ENCODE results near the gene HSD11B2.

HSD11B2 gene

DNA sequence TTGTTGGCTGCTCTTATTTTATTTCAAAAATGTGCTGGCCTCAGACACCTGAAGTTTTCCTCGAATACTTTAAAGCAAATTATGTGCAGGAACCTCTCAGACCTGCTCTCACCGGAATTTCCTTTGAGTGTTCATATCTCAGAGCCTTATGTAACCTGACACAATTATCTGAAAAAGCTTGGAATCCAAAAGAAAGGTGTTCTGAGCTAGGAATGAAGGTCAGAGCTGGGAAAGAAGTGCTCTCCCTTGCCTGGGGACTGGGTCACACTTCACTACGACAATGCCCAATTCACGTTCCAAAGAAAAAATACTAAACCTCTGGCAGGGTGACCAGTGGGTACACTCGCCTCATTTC is 6.7 kb upstream of the HSD11B2 start:
- DNase-seq (ENCODE audit: insufficient read length, low spot score) (no peak), FAIRE-seq (no peak)
- TF ChIP-seq PAX5 (IDR thresholded peaks at IDR 0.05; ENCODE audit: insufficient read depth, low read length, severe bottlenecking): no peak
- no peak for TF ChIP-seq TAF1 (IDR thresholded peaks at IDR 0.05; ENCODE audit: low read depth, low read length)
- TF ChIP-seq POLR2AphosphoS5 (IDR thresholded peaks at IDR 0.05; ENCODE audit: low read depth, low read length): no peak
- no peak for TF ChIP-seq SPI1 (IDR thresholded peaks at IDR 0.05; ENCODE audit: low read depth, low read length)
- no peak for TF ChIP-seq POU2F2 (IDR thresholded peaks at IDR 0.05; ENCODE audit: low read depth, low read length)
- no peak for TF ChIP-seq POLR2A (IDR thresholded peaks at IDR 0.05; ENCODE audit: low read depth, low read length)

DNA sequence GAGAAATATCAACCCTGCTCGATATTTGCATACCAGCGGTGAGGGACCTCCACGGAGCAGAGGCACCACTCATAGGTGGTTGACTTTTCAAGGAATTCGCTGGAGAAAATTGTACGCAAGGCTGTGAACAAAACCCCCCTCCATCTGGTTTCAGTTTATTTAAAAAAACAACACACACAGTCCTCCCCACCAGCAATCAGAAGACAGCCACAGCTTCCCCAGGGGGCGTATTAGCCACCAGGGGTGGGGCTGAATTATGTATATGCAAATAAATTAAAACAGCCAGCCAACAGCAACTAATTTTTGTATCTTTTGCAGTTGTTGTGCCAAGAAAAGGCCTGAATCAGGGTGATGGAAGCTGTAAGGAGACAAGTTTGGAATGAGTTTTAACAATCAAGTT is 5.9 kb upstream of the HSD11B2 start:
- DNase-seq (ENCODE audit: insufficient read length, low spot score) (no peak), FAIRE-seq (no peak)
- TF ChIP-seq POU2F2 (IDR thresholded peaks at IDR 0.05; ENCODE audit: low read depth, low read length) (no peak), TAF1 (IDR thresholded peaks at IDR 0.05; ENCODE audit: low read depth, low read length) (no peak), POLR2A (IDR thresholded peaks at IDR 0.05; ENCODE audit: low read depth, low read length) (no peak), SPI1 (IDR thresholded peaks at IDR 0.05; ENCODE audit: low read depth, low read length) (no peak), PAX5 (IDR thresholded peaks at IDR 0.05; ENCODE audit: insufficient read depth, low read length, severe bottlenecking) (no peak)

DNA sequence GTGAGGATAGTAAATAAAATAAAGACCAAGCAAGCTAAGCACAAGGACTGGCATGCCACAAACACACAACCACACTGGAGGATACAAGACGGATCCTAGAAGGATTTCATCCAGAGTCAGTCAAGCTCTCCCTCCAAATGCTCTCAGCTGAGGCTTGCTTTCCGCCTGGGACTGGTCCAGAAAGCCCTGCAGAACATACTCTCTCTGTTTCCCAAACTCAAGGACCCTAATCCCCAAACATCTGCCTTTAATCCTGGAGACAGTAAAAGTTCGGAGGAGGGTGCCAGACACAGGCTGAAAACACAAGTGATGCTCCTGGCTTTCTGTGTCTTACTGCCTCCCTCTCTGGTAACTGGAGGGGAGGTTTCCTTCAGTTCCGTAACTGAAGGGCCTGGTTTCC is 5.3 kb upstream of the HSD11B2 start:
- TF ChIP-seq PAX5 (IDR thresholded peaks at IDR 0.05; ENCODE audit: insufficient read depth, low read length, severe bottlenecking): no peak
- TF ChIP-seq POLR2A (IDR thresholded peaks at IDR 0.05; ENCODE audit: low read depth, low read length): no peak
- no peak for TF ChIP-seq SPI1 (IDR thresholded peaks at IDR 0.05; ENCODE audit: low read depth, low read length)
- no peak for TF ChIP-seq POU2F2 (IDR thresholded peaks at IDR 0.05; ENCODE audit: low read depth, low read length)
- no peak for TF ChIP-seq TAF1 (IDR thresholded peaks at IDR 0.05; ENCODE audit: low read depth, low read length)
- no peak for TF ChIP-seq POLR2AphosphoS5 (IDR thresholded peaks at IDR 0.05; ENCODE audit: low read depth, low read length)
- DNase-seq (ENCODE audit: insufficient read length, low spot score): no peak
- FAIRE-seq: no peak

DNA sequence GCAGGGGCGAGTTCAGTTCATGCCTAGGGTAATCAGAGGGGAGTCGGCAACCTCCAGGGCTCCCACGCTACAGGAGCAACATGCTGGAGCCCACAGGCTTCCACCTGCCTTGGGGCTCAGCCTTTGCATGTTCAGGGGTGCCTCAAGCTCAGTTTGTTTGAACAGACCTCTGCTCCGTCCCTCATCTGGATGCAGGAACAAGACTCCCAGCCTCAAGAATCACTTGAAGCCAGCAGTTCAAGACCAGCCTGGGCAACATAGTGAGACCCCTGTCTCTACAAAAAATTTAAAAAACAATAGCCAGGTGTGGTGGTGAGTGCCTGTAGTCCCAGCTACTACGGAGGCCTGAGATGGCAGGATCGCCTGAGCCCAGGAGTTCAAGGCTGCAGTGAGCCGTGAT is 4.9 kb upstream of the HSD11B2 start:
- TF ChIP-seq POU2F2 (IDR thresholded peaks at IDR 0.05; ENCODE audit: low read depth, low read length): no peak
- no peak for TF ChIP-seq PAX5 (IDR thresholded peaks at IDR 0.05; ENCODE audit: insufficient read depth, low read length, severe bottlenecking)
- no peak for TF ChIP-seq SPI1 (IDR thresholded peaks at IDR 0.05; ENCODE audit: low read depth, low read length)
- no peak for TF ChIP-seq POLR2AphosphoS5 (IDR thresholded peaks at IDR 0.05; ENCODE audit: low read depth, low read length)
- TF ChIP-seq TAF1 (IDR thresholded peaks at IDR 0.05; ENCODE audit: low read depth, low read length): no peak
- no peak for TF ChIP-seq POLR2A (IDR thresholded peaks at IDR 0.05; ENCODE audit: low read depth, low read length)
- DNase-seq (ENCODE audit: insufficient read length, low spot score) (no peak), FAIRE-seq (no peak)

DNA sequence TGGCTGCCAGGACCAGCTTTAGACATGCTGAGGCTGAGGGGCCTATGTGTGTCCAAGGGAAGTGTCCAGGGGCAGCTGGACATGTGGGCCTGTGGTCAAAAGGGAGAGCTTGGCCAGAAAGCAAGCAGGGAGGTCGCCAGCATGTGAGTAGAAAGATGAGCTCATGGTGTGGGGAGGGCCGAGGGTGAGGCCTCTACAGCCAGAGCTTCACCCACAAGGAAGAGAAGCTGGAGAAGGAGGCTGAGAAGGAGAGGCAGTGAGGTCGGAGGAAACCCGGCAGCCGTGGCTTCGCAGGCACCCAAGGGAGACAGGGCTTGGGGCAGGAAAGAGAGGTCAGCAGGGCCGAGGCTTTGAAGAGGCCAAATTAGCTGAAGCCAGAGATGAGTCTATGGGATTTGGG is 4.0 kb upstream of the HSD11B2 start:
- TF ChIP-seq POU2F2 (IDR thresholded peaks at IDR 0.05; ENCODE audit: low read depth, low read length) (no peak), POLR2AphosphoS5 (IDR thresholded peaks at IDR 0.05; ENCODE audit: low read depth, low read length) (no peak), PAX5 (IDR thresholded peaks at IDR 0.05; ENCODE audit: insufficient read depth, low read length, severe bottlenecking) (no peak), POLR2A (IDR thresholded peaks at IDR 0.05; ENCODE audit: low read depth, low read length) (no peak), SPI1 (IDR thresholded peaks at IDR 0.05; ENCODE audit: low read depth, low read length) (no peak)
- DNase-seq (ENCODE audit: insufficient read length, low spot score): no peak
- FAIRE-seq: no peak

DNA sequence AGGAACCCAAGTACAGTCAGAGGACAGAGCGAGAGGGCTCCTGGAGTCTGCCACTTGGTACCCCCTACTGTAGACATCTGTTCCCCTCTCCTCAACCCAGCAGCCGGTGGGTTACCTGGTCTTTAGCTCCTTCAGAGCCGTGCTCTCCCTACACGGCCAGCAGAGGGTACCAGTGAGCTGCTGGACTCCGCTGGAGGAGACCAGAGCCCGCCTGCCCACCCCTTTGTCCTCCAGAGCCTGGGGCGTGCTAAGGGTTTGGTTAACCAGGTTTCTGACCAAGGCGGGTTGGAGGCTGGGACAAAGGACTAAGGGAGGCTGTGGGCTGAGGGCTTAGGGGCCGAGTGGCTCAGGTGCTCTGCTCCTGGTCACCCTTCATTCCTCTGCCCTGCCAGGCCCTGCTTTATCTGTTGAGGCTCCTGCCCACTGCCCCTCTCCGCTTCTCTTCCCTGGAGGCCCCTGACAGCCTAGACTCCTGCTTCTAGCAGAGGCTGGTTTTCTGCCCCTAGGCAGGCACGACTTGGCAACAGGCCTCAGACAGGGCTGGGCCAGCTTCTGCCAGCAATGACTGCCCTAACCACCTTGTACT is 2.7 kb upstream of the HSD11B2 start:
- no peak for TF ChIP-seq PAX5 (IDR thresholded peaks at IDR 0.05; ENCODE audit: insufficient read depth, low read length, severe bottlenecking)
- no peak for TF ChIP-seq SPI1 (IDR thresholded peaks at IDR 0.05; ENCODE audit: low read depth, low read length)
- no peak for TF ChIP-seq TAF1 (IDR thresholded peaks at IDR 0.05; ENCODE audit: low read depth, low read length)
- TF ChIP-seq POLR2AphosphoS5 (IDR thresholded peaks at IDR 0.05; ENCODE audit: low read depth, low read length): no peak
- no peak for TF ChIP-seq POLR2A (IDR thresholded peaks at IDR 0.05; ENCODE audit: low read depth, low read length)
- TF ChIP-seq POU2F2 (IDR thresholded peaks at IDR 0.05; ENCODE audit: low read depth, low read length): no peak
- DNase-seq (ENCODE audit: insufficient read length, low spot score) (peak; percentile 68), FAIRE-seq (peak; percentile 28)

DNA sequence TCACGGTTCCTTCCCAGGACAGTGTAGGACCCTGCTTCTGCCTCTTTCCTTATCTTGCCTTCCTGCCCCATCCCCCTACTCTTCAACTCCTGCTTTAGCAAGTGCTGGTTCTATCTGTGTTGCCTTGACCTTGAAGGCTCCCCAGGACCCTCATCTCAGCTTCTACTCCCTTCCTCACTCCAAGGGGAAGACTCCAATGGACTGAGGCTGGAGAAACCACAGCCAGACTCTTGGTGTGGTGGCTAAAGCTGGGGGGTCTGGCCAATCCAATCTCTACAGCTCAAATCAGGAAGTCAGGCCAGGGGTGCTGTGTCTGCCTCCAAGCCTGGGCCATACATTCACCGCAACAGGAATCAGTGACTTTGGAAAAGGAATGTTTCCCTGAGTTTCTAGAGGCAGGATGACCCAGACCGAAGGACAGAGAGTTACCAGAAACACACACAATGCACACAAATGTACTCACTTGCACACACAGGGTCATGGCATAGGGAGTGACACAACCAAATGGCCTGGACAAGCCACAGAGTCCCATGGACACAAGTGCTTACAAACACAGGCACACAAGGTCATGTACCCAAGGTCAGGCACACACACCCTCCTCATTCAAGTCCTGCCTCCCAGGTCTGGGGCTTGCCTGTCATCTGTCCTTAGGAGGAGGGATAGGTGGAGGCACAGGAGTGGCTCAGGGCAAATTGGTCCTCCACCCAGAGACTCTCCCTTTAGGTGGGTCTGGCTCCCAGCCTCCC is 1.7 kb upstream of the HSD11B2 start:
- FAIRE-seq (no peak), DNase-seq (ENCODE audit: insufficient read length, low spot score) (no peak)
- no peak for TF ChIP-seq POLR2A (IDR thresholded peaks at IDR 0.05; ENCODE audit: low read depth, low read length)
- TF ChIP-seq PAX5 (IDR thresholded peaks at IDR 0.05; ENCODE audit: insufficient read depth, low read length, severe bottlenecking): no peak
- no peak for TF ChIP-seq SPI1 (IDR thresholded peaks at IDR 0.05; ENCODE audit: low read depth, low read length)
- no peak for TF ChIP-seq TAF1 (IDR thresholded peaks at IDR 0.05; ENCODE audit: low read depth, low read length)
- TF ChIP-seq POLR2AphosphoS5 (IDR thresholded peaks at IDR 0.05; ENCODE audit: low read depth, low read length): no peak
- TF ChIP-seq POU2F2 (IDR thresholded peaks at IDR 0.05; ENCODE audit: low read depth, low read length): no peak

DNA sequence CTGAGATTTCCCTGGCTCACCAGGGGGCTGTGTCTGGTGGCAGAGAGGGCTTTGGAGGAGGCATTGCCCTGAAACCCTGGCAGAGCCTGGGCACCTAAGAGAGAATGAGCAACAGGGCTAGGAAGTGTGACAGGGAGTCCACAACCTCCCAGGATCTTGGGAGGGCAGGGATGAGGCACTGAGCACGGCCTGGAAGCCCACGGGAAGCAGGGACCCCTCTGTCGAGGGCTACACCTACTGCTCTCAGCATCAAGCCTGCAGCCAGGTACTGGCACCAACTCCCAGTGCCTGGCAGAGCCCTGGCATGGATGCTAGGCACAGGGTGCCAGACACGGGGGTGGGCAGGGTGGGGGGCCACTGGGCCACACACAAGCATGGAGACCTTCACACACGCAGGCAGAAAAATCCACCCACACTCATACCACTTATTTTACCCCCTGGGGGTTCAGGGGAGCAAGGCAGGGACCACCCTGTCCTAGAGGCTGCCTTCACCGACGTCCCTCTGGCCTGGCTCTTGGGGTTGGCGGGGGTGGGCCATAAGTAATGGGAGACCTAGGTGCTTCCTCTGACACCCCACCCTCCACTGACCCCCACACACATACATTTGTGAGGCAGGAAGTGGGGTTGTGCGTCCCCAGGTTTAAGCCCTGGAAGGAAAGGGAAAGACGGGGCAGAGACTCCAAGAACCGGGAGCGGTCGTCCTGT is 970 bp upstream of the HSD11B2 start:
- no peak for FAIRE-seq
- TF ChIP-seq POLR2A (IDR thresholded peaks at IDR 0.05; ENCODE audit: low read depth, low read length) (no peak), POLR2AphosphoS5 (IDR thresholded peaks at IDR 0.05; ENCODE audit: low read depth, low read length) (no peak), POU2F2 (IDR thresholded peaks at IDR 0.05; ENCODE audit: low read depth, low read length) (no peak), TAF1 (IDR thresholded peaks at IDR 0.05; ENCODE audit: low read depth, low read length) (no peak), SPI1 (IDR thresholded peaks at IDR 0.05; ENCODE audit: low read depth, low read length) (no peak), PAX5 (IDR thresholded peaks at IDR 0.05; ENCODE audit: insufficient read depth, low read length, severe bottlenecking) (no peak)
- no peak for DNase-seq (ENCODE audit: insufficient read length, low spot score)

DNA sequence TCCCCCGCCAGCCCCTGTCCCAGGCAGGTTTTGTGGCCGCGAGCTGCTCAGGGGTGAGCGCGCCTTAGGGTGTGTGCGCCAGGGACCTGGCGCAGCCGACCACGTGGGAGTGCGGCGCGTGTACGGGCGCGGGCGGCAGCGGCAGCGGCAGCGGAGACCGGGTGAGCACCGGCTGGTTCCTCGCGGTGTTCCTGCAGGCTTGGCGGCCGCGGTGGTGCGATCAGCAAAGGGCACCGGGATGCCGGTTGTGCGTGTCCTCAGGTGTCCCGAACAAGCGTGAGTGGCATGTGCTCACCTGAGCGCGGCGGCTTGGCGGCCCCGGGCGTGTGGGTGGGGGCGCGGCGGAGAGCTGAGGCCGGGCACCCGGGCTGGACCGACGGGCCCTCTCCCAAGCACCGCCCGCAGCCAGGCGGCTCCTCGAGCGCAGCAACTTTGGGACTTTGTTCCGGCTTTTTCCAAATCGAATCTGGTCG is 381 bp upstream of the HSD11B2 start:
- DNase-seq (ENCODE audit: insufficient read length, low spot score) (no peak), FAIRE-seq (peak; percentile 58)

More for the DNA sequence above, 381 bp upstream of the HSD11B2 start:
- no peak for TF ChIP-seq PAX5 (IDR thresholded peaks at IDR 0.05; ENCODE audit: insufficient read depth, low read length, severe bottlenecking)
- TF ChIP-seq POLR2AphosphoS5 (IDR thresholded peaks at IDR 0.05; ENCODE audit: low read depth, low read length): no peak
- TF ChIP-seq POU2F2 (IDR thresholded peaks at IDR 0.05; ENCODE audit: low read depth, low read length): no peak
- no peak for TF ChIP-seq SPI1 (IDR thresholded peaks at IDR 0.05; ENCODE audit: low read depth, low read length)
- TF ChIP-seq POLR2A (IDR thresholded peaks at IDR 0.05; ENCODE audit: low read depth, low read length): no peak
- TF ChIP-seq TAF1 (IDR thresholded peaks at IDR 0.05; ENCODE audit: low read depth, low read length): no peak
